ENCODE data around the gene PTPRN2. TPM values are rescaled to one million over a fixed set of nuclear protein-coding genes. Genes with fewer than 3 reads are reported as not detected.
"Not testable (repeated sequence)": the region's sequence is repeated elsewhere in the genome, so short reads cannot be mapped to it uniquely, and the experiment has no call there.

PTPRN2 gene
- total RNA-seq, 1 donor from 2014 or later = 2.4 TPM

- no peak overlapping the region for H3K4me3 ChIP-seq (ENCODE audit: low read depth, low read length)
- H3K27me3 ChIP-seq (ENCODE audit: control insufficient read depth, insufficient read depth, low read length) = no peaks in the 10 kb centered on the region
- no peaks in the 10 kb centered on the region for H3K36me3 ChIP-seq (ENCODE audit: control insufficient read depth, insufficient read depth, low read length)
- no peak for TF ChIP-seq CTCF (IDR thresholded peaks at IDR 0.05; ENCODE audit: insufficient read depth, low read length, poor library complexity, severe bottlenecking)
- no peak for DNase-seq (ENCODE audit: low read depth)
These were observed 201.3 kb downstream of the PTPRN2 start for GRCh38 chr7:158386355-158386618.

- not testable (repeated sequence) for H3K27me3 ChIP-seq (ENCODE audit: control insufficient read depth, insufficient read depth, low read length); DNase-seq (ENCODE audit: low read depth); H3K36me3 ChIP-seq (ENCODE audit: control insufficient read depth, insufficient read depth, low read length); H3K4me3 ChIP-seq (ENCODE audit: low read depth, low read length)
These were observed 201.9 kb downstream of the PTPRN2 start for GRCh38 chr7:158385496-158386354.

GRCh38 chr7:158384746-158385145 is 202.9 kb downstream of the PTPRN2 start:
- Histone ChIP-seq H3K27me3 (ENCODE audit: control insufficient read depth, insufficient read depth, low read length) (no peaks in the 10 kb centered on the region), H3K36me3 (ENCODE audit: control insufficient read depth, insufficient read depth, low read length) (no peaks in the 10 kb centered on the region), H3K4me3 (ENCODE audit: low read depth, low read length) (no peak overlapping the region)
- no peak for DNase-seq (ENCODE audit: low read depth)
- TF ChIP-seq CTCF (IDR thresholded peaks at IDR 0.05; ENCODE audit: insufficient read depth, low read length, poor library complexity, severe bottlenecking) = no peak

DNA sequence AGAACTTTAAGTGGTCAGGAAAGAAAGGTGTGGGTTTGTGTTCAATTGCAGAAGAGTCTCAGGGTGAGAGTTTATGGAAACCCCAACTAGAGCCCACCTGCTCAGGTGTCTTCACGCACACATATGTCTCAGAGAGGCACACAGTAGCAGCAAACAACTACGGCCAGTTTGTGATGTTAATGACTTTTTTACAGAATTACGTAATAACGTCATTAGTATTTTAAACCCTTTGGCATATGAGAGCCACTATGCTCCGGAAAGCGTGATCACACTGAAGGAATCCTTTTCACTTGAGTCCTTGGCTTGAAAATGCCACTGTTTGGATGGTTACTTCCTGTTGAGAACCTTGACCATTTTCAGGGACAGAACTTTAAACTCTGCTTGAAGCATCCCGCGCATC is 204.0 kb downstream of the PTPRN2 start:
- no peaks in the 10 kb centered on the region for H3K27me3 ChIP-seq (ENCODE audit: control insufficient read depth, insufficient read depth, low read length)
- no peak overlapping the region for H3K4me3 ChIP-seq (ENCODE audit: low read depth, low read length)
- TF ChIP-seq CTCF (IDR thresholded peaks at IDR 0.05; ENCODE audit: insufficient read depth, low read length, poor library complexity, severe bottlenecking) = no peak
- DNase-seq (ENCODE audit: low read depth) = no peak
- no peaks in the 10 kb centered on the region for H3K36me3 ChIP-seq (ENCODE audit: control insufficient read depth, insufficient read depth, low read length)

- Histone ChIP-seq H3K36me3 (ENCODE audit: control insufficient read depth, insufficient read depth, low read length) (no peaks in the 10 kb centered on the region), H3K27me3 (ENCODE audit: control insufficient read depth, insufficient read depth, low read length) (no peaks in the 10 kb centered on the region), H3K4me3 (ENCODE audit: low read depth, low read length) (no peak overlapping the region)
- no peak for TF ChIP-seq CTCF (IDR thresholded peaks at IDR 0.05; ENCODE audit: insufficient read depth, low read length, poor library complexity, severe bottlenecking)
- DNase-seq (ENCODE audit: low read depth) = no peak
These were observed 205.0 kb downstream of the PTPRN2 start for GRCh38 chr7:158382363-158383254.

GRCh38 chr7:158381956-158382355 is 205.7 kb downstream of the PTPRN2 start:
- Histone ChIP-seq H3K27me3 (ENCODE audit: control insufficient read depth, insufficient read depth, low read length) (no peaks in the 10 kb centered on the region), H3K4me3 (ENCODE audit: low read depth, low read length) (no peak overlapping the region), H3K36me3 (ENCODE audit: control insufficient read depth, insufficient read depth, low read length) (no peaks in the 10 kb centered on the region)
- no peak for TF ChIP-seq CTCF (IDR thresholded peaks at IDR 0.05; ENCODE audit: insufficient read depth, low read length, poor library complexity, severe bottlenecking)
- DNase-seq (ENCODE audit: low read depth) = no peak

Measured in kidney epithelial cell (primary cell).